K562 (cell line): Measurements from ENCODE around the gene IP6K2. TPM values are rescaled to one million over a fixed set of nuclear protein-coding genes. Genes with fewer than 3 reads are reported as not detected.

Source experiments
- ATAC-seq: fragments of 200-7000 bp; cut with Tn5 transposase; 3 replicates; pipeline ENCODE4 v1.9.1; 2020; ENCODE audit warnings: moderate library complexity
- BruUV-seq: library from RNA; stranded (reverse); fragments of 400-500 nt; replicated peaks from 2 replicates; lab custom pipeline; 2021; lab: Mats Ljungman, UMichigan
- CTCF ChIA-PET: fragments of 300-600 bp; formaldehyde crosslinking; extraction: SDS; loops from one replicate; lab custom pipeline; 2021; ENCODE audit warnings: low intra/inter-chr PET ratio; lab: Yijun Ruan, JAX
- POLR2A ChIA-PET: fragments of 300-600, 350-650 bp; sonication (Branson Sonifier 250); formaldehyde crosslinking; extraction: SDS; loops from one replicate; lab custom pipeline; 2021; ENCODE audit warnings: antibody characterized with exemption, inconsistent platforms; lab: Yijun Ruan, JAX
- DNase-seq, 4 experiments: peaks; one replicate each; pipeline versions ENCODE4 v3.0.0 to v3.0.0-alpha.2; 2011 to 2018; ENCODE audit warnings: low spot score in 3 of 4, mixed read lengths in 3 of 4; ENCODE audit errors: extremely low read depth in 1 of 4
- FAIRE-seq: peaks from 2 replicates; lab custom pipeline; 2011; peaks lifted over from hg19 to GRCh38; lab: Jason Lieb, UNC
- H2AFZ ChIP-seq: 2 replicates; pipeline ENCODE4 v1.6.0; 2011; ENCODE audit warnings: low read depth, low read length, control low read depth, inconsistent platforms
- H3K27ac ChIP-seq: fragments of 200-600 bp; 3 replicates; pipeline ENCODE4 v1.8.0; 2011; ENCODE audit warnings: low read depth, mild to moderate bottlenecking, control low read depth, inconsistent platforms, low read length, moderate library complexity, mixed read lengths; ENCODE audit errors: extremely low read depth
- H3K27me3 ChIP-seq, 2 experiments: fragments of 300-600 bp in 1 of 2; 2 replicates in 1 of 2; 3 replicates in 1 of 2; pipeline versions ENCODE4 v1.6.0 to v1.8.0; 2011; ENCODE audit warnings: inconsistent platforms in 2 of 2, low read length in 2 of 2, mild to moderate bottlenecking in 1 of 2, mixed read lengths in 1 of 2, moderate library complexity in 1 of 2; ENCODE audit not compliant: control insufficient read depth in 2 of 2, insufficient read depth in 2 of 2
- H3K36me3 ChIP-seq: fragments of 300-600 bp; 3 replicates; pipeline ENCODE4 v1.8.0; 2011; ENCODE audit warnings: mild to moderate bottlenecking, low read length, inconsistent platforms; ENCODE audit not compliant: control insufficient read depth, insufficient read depth
- H3K4me1 ChIP-seq, 2 experiments: fragments of 200-600 bp in 1 of 2; replicated peaks in 1 of 2; 2 replicates in 1 of 2; 3 replicates in 1 of 2; pipeline versions ENCODE4 v1.5.1 to v1.8.0; 2011; ENCODE audit warnings: inconsistent platforms in 2 of 2, low read length in 2 of 2, mild to moderate bottlenecking in 1 of 2, mixed read lengths in 1 of 2, moderate library complexity in 1 of 2; ENCODE audit not compliant: control insufficient read depth in 2 of 2, insufficient read depth in 2 of 2
- H3K4me2 ChIP-seq: 2 replicates; pipeline ENCODE4 v1.6.1; 2011; ENCODE audit warnings: low read length, control low read depth, inconsistent platforms, mixed read lengths; ENCODE audit not compliant: insufficient read depth
- H3K4me3 ChIP-seq: fragments of 200-600 bp; sonication (generic), shearing (Covaris generic); 2 replicates; pipeline ENCODE4 v1.5.1; 2016; ENCODE audit warnings: control low read depth, inconsistent platforms
- H3K79me2 ChIP-seq: fragments of 200-600 bp; 3 replicates; pipeline ENCODE4 v1.8.0; 2011; ENCODE audit warnings: low read length, inconsistent platforms; ENCODE audit not compliant: control insufficient read depth, insufficient read depth
- H3K9ac ChIP-seq, 2 experiments: 2 replicates each; pipeline versions ENCODE4 v1.6.0 to v1.6.1; 2011; ENCODE audit warnings: low read depth in 2 of 2, low read length in 2 of 2, control low read depth in 1 of 2, inconsistent platforms in 1 of 2, mild to moderate bottlenecking in 1 of 2, mixed read lengths in 1 of 2; ENCODE audit not compliant: insufficient read depth in 1 of 2
- H3K9me1 ChIP-seq: one replicate; pipeline ENCODE4 v1.6.0; 2011; ENCODE audit warnings: inconsistent platforms, mild to moderate bottlenecking, low read length, moderate library complexity; ENCODE audit not compliant: control insufficient read depth, insufficient read depth
- H3K9me3 ChIP-seq: replicated peaks from 2 replicates; pipeline ENCODE4 v1.5.1; 2011; ENCODE audit warnings: low read depth, low read length, inconsistent platforms; ENCODE audit not compliant: control insufficient read depth, insufficient read depth
- H4K20me1 ChIP-seq: replicated peaks from 2 replicates; pipeline ENCODE4 v1.6.1; 2011; ENCODE audit warnings: low read length, inconsistent platforms, mixed read lengths; ENCODE audit not compliant: control insufficient read depth, insufficient read depth
- CEBPB ChIP-seq: fragments of 450-650 bp; IDR thresholded peaks from 2 replicates; pipeline ENCODE4 v1.6.1; 2016; ENCODE audit warnings: missing genetic modification characterization, missing compliant biosample characterization
- FUS ChIP-seq: fragments of 200-400 bp; formaldehyde crosslinking; optimal IDR thresholded peaks from 2 replicates; pipeline ENCODE3; 2017; ENCODE audit warnings: low read depth, low read length
- HMBOX1 ChIP-seq: sonication (generic); IDR thresholded peaks from 2 replicates; pipeline ENCODE4 v1.6.1; 2016
- NFXL1 ChIP-seq: fragments of 450-650 bp; formaldehyde crosslinking; IDR thresholded peaks from 2 replicates; pipeline ENCODE4 v1.4.0; 2021; ENCODE audit warnings: mild to moderate bottlenecking
- SRF ChIP-seq, 2 experiments: fragments of 250-450, 450-650 bp in 1 of 2; sonication (Bioruptor Pico) in 1 of 2; sonication (generic) in 1 of 2; formaldehyde crosslinking; IDR thresholded peaks; 2 replicates each; pipeline versions ENCODE4 v1.5.0 to v1.5.1; 2020 to 2022; ENCODE audit warnings: mild to moderate bottlenecking in 1 of 2, missing genetic modification reagents in 1 of 2
- STAT5A ChIP-seq: IDR thresholded peaks from 2 replicates; pipeline ENCODE4 v1.6.1; 2012; ENCODE audit warnings: low read length, inconsistent platforms, borderline replicate concordance
- ZNF24 ChIP-seq: fragments of 450-650 bp; IDR thresholded peaks from 2 replicates; pipeline ENCODE4 v1.6.1; 2016
- ZNF3 ChIP-seq: fragments of 250-450 bp; sonication (Bioruptor Pico); IDR thresholded peaks from 2 replicates; pipeline ENCODE4 v1.5.0; 2021; ENCODE audit warnings: mild to moderate bottlenecking, moderate library complexity
- ZNF764 ChIP-seq: fragments of 250-450 bp; sonication (Bioruptor Pico); IDR thresholded peaks from 2 replicates; pipeline ENCODE4 v1.4.0; 2020; ENCODE audit warnings: low read depth, mild to moderate bottlenecking, moderate library complexity
- ZSCAN29 ChIP-seq: fragments of 450-650 bp; IDR thresholded peaks from 2 replicates; pipeline ENCODE4 v1.6.1; 2017
- WGBS: fragments of 100-300 bp; shearing (Covaris generic); methylation state at CpG from one replicate; pipeline ENCODE4 v1.1.6; 2016; ENCODE audit warnings: low coverage, mixed read lengths; ENCODE audit not compliant: insufficient coverage; ENCODE audit errors: missing lambda C conversion rate; 5-methylcytosine and 5-hydroxymethylcytosine counted together
- in situ Hi-C: fragments of 300-500 bp; cut with MboI; formaldehyde crosslinking; loops from 4 replicates; pipeline ENCODE4 v1.15.0; 2018; ENCODE audit warnings: inconsistent platforms, mixed read lengths
- intact Hi-C: fragments of 100-400 bp; cut with micrococcal nuclease; formaldehyde crosslinking; loops from 2 replicates; pipeline ENCODE4 v1.14.2; 2022
- polyA plus RNA-seq, 8 experiments: library from polyadenylated mRNA; depleted of rRNA in 4 of 8; stranded (reverse) in 5 of 8; unstranded in 3 of 8; fragments of >200 nt; fragmentation: Nextera tagmentation in 2 of 8; fragmentation: Illumina TruSeq in 1 of 8; extraction: Ambion mirVana in 2 of 8; extraction: Trizol in 1 of 8; gene quantifications; 2 replicates each; pipeline versions ENCODE4 v1.2.1 to v1.2.3, GENCODE V29; 2011 to 2014; ENCODE audit warnings: inconsistent platforms in 1 of 8, missing spikeins in 1 of 8
- total RNA-seq, 7 experiments: library from RNA; depleted of rRNA in 6 of 7; stranded (reverse); fragments of >200 nt in 6 of 7; fragmentation: Illumina TruSeq in 2 of 7; extraction: Trizol in 2 of 7; gene quantifications; 2 replicates each; pipeline versions ENCODE4 v1.2.1 to v1.2.3, GENCODE V29; 2011 to 2021; ENCODE audit warnings: low replicate concordance in 1 of 7
- TF ChIP-seq, protein P1 (sequence below): fragments of 250-450 bp; sonication (Bioruptor Pico); IDR thresholded peaks from 2 replicates; pipeline ENCODE4 v1.8.0; 2021; ENCODE audit warnings: borderline replicate concordance, mild to moderate bottlenecking, moderate library complexity; ENCODE audit not compliant: poor library complexity, severe bottlenecking
- TF ChIP-seq, protein P2 (sequence below): fragments of 450-650 bp; IDR thresholded peaks from 2 replicates; pipeline ENCODE4 v1.6.1; 2017; ENCODE audit warnings: antibody characterized with exemption

IP6K2 gene
- total and polyA plus RNA-seq, 9 of the 15 experiments (the other 6 are each of a cell fraction or from before 2014, with no cell fraction given): 19.6 to 78.1 (median 48.0) TPM

DNA sequence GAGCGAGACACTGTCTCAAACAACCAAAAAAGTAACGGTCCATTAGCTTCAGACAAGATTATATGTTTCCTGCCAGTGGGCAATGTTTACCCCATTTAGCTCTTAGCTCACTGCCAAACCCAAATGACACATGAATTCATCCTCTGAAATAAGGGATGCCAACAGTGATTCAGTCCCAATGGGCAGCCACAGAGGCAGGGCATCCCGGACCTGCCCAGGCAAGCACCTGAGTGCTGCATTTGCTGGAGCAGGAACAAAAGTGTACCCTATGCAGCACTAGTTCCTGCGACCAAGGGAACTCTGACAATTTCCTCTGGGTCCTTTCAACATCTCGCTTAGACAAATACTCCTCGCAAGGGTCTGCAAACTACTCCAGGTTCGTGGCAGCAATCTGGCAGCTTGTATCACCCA is 8.0 kb downstream of the IP6K2 start:
- Histone ChIP-seq H3K4me1 (no peaks in the 10 kb centered on the region; a peak in 1 of 5 replicates), H2AFZ (no peak overlapping the region), H3K9me3 (no peaks in the 10 kb centered on the region), H3K79me2 (peaks cover 87% of the 10 kb centered on the region), H3K9me1 (no peaks in the 10 kb centered on the region), H3K4me2 (no peak overlapping the region), H3K36me3 (peaks cover 60% of the 10 kb centered on the region; the same call in 2 of the 3 replicates), H3K4me3 (no peak overlapping the region), H3K9ac (no peak overlapping the region; a peak in 1 of 4 replicates), H3K27me3 (no peaks in the 10 kb centered on the region), H4K20me1 (peaks cover 6% of the 10 kb centered on the region; the same call in 1 of the 2 replicates), H3K27ac (no peak overlapping the region)
- TF ChIP-seq CEBPB (tag) (no peak), STAT5A (no peak)
- in situ Hi-C loops (no loop called here), intact Hi-C loops (no loop called here)
- 92% methylated on average over 7 of the region's 7 CpGs for WGBS
- no peak for FAIRE-seq
- DNase-seq: no peak
- POLR2A ChIA-PET: interaction anchor here (1.1 kb wide), 1 partner anchor 11 kb away, joined by 3 read pairs; no protein-coding TSS in a partner anchor
- ATAC-seq: no peak
- BruUV-seq: no TSS peak
- CTCF ChIA-PET: no interaction called here

- H3K4me1 ChIP-seq: no peaks in the 10 kb centered on the region; a peak in 1 of 5 replicates
- no peak overlapping the region for H2AFZ ChIP-seq
- DNase-seq (no peak), FAIRE-seq (peak; percentile 23), ATAC-seq (no peak)
- H3K27me3 ChIP-seq: no peaks in the 10 kb centered on the region
- in situ Hi-C loops: no loop called here
- H3K4me2 ChIP-seq: no peak overlapping the region
- H3K79me2 ChIP-seq: peaks cover 88% of the 10 kb centered on the region
- H3K9ac ChIP-seq: peak overlapping the region in 1 of 2 experiments; percentile 14; a peak in 1 of 4 replicates
- peaks cover 6% of the 10 kb centered on the region; the same call in 1 of the 2 replicates for H4K20me1 ChIP-seq
- no TSS peak for BruUV-seq
- no peaks in the 10 kb centered on the region for H3K9me3 ChIP-seq
- ChIA-PET POLR2A (interaction anchor here (0.9 to 2.1 kb wide), 3 partner anchors 11 to 226 kb away, joined by 3 to 8 read pairs (median 4); no protein-coding TSS in a partner anchor), CTCF (no interaction called here)
- no peak overlapping the region for H3K27ac ChIP-seq
- intact Hi-C loops: no loop called here
- no peak overlapping the region for H3K4me3 ChIP-seq
- H3K9me1 ChIP-seq: no peaks in the 10 kb centered on the region
- WGBS: 36% methylated on average over 2 of the region's 2 CpGs
- H3K36me3 ChIP-seq: peaks cover 57% of the 10 kb centered on the region; the same call in 2 of the 3 replicates
- TF ChIP-seq, protein P1, sequence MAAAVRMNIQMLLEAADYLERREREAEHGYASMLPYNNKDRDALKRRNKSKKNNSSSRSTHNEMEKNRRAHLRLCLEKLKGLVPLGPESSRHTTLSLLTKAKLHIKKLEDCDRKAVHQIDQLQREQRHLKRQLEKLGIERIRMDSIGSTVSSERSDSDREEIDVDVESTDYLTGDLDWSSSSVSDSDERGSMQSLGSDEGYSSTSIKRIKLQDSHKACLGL (CRISPR knock-in tag): no peak
- TF ChIP-seq ZSCAN29 (no peak), ZNF3 (no peak), NFXL1 (no peak), ZNF764 (CRISPR knock-in tag) (no peak), ZNF24 (no peak), FUS (no peak), SRF (CRISPR knock-in tag; IDR thresholded peaks at IDR 0.05) (no peak), HMBOX1 (no peak)
- TF ChIP-seq, protein P2, sequence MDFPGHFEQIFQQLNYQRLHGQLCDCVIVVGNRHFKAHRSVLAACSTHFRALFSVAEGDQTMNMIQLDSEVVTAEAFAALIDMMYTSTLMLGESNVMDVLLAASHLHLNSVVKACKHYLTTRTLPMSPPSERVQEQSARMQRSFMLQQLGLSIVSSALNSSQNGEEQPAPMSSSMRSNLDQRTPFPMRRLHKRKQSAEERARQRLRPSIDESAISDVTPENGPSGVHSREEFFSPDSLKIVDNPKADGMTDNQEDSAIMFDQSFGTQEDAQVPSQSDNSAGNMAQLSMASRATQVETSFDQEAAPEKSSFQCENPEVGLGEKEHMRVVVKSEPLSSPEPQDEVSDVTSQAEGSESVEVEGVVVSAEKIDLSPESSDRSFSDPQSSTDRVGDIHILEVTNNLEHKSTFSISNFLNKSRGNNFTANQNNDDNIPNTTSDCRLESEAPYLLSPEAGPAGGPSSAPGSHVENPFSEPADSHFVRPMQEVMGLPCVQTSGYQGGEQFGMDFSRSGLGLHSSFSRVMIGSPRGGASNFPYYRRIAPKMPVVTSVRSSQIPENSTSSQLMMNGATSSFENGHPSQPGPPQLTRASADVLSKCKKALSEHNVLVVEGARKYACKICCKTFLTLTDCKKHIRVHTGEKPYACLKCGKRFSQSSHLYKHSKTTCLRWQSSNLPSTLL: no peak
Measured at GRCh38 chr3:48708481-48708889, 8.5 kb downstream of the IP6K2 start.
